SJCRH30 (cell line): Measurements from ENCODE around the gene DKKL1. TPM values are rescaled to one million over a fixed set of nuclear protein-coding genes. Genes with fewer than 3 reads are reported as not detected.
A peak's percentile ranks its signal among the peaks of the same experiment; 100 is the strongest.
"Not testable (repeated sequence)": the region's sequence is repeated elsewhere in the genome, so short reads cannot be mapped to it uniquely, and the experiment has no call there.

Experiments used
- DNase-seq, 2 experiments: peaks; one replicate each; pipeline ENCODE4 v3.0.0-alpha.2; 2015 to 2020
- H3K27ac ChIP-seq: fragments of 250-450 bp; sonication (Bioruptor Pico); 2 replicates; pipeline ENCODE4 v1.5.1; 2020; ENCODE audit warnings: mild to moderate bottlenecking, moderate library complexity
- H3K27me3 ChIP-seq: fragments of 250-450 bp; sonication (Bioruptor Pico); 2 replicates; pipeline ENCODE4 v1.5.1; 2020; ENCODE audit warnings: mild to moderate bottlenecking, moderate library complexity
- H3K36me3 ChIP-seq: fragments of 250-450 bp; sonication (Bioruptor Pico); 2 replicates; pipeline ENCODE4 v1.5.1; 2020; ENCODE audit warnings: mild to moderate bottlenecking, moderate library complexity
- H3K4me1 ChIP-seq: fragments of 250-450 bp; sonication (Bioruptor Pico); 2 replicates; pipeline ENCODE4 v1.5.1; 2020; ENCODE audit warnings: mild to moderate bottlenecking, moderate library complexity
- H3K4me3 ChIP-seq: fragments of 250-450 bp; sonication (Bioruptor Pico); 2 replicates; pipeline ENCODE4 v1.5.1; 2020; ENCODE audit warnings: mild to moderate bottlenecking, moderate library complexity
- H3K9me3 ChIP-seq: fragments of 250-450 bp; sonication (Bioruptor Pico); replicated peaks from 2 replicates; pipeline ENCODE4 v1.5.1; 2020; ENCODE audit warnings: mild to moderate bottlenecking, moderate library complexity
- total RNA-seq: library from RNA; depleted of rRNA; stranded (reverse); fragments of >200 nt; shearing (Covaris generic); gene quantifications from 2 replicates; pipeline ENCODE4 v1.2.3, GENCODE V29; 2014

DKKL1 gene
- total RNA-seq, 1 experiment from 2014 or later: 0.24 TPM

DNA sequence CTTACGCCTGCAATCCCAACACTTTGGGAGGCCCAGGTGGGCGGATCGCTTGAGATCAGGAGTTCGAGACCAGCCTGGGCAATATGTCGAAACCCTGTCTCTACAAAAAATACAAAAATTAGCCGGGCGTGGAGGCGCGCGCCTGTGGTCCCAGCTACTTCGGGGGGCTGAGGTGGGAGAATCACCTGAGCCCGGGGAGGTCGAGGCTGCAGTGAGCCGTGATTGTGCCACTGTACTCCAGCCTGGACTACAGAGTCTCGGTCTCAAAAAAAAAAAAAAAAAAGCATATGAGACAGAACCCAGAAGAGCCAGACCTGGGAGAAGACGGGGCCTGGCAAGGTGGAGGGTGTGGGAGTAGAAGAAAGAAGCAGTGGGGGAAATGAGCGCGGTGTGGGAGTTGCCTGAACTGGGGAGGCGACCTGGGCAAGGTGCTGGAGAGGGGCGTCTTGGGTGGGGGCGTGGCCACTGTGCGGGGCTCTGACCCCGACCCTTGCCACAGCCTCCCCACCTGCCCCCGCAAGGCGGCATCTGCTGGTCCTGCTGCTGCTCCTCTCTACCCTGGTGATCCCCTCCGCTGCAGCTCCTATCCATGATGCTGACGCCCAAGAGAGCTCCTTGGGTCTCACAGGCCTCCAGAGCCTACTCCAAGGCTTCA is 533 bp downstream of the DKKL1 start:
- Histone ChIP-seq H3K4me1 (no peaks in the 10 kb centered on the region), H3K27me3 (no peaks in the 10 kb centered on the region), H3K9me3 (peaks cover 6% of the 10 kb centered on the region; the same call in 1 of the 2 replicates), H3K36me3 (peaks cover 4% of the 10 kb centered on the region), H3K27ac (no peak overlapping the region), H3K4me3 (peak overlapping the region; percentile 38)
- DNase-seq: no peak

DNA sequence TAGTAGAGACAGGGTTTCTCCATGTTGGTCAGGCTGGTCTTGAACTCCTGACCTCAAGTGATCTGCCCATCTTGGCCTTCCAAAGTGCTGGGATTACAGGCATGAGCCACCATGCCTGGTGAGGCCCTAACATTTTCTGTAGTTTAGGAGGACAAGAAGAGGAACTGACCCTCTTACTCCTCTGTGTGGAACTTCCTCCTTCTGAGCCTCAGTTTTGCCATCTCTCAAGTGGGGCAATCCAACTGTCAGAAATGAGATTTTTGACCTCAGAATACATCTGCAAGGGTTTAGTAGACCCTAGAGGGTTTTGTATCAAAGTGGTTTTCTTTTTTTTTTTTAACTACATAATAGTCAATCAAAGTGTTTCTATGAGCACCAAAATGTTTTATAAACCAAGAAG is 2.4 kb downstream of the DKKL1 start:
- Histone ChIP-seq H3K9me3 (peaks cover 6% of the 10 kb centered on the region; the same call in 1 of the 2 replicates), H3K4me1 (no peaks in the 10 kb centered on the region), H3K27me3 (no peaks in the 10 kb centered on the region), H3K4me3 (no peak overlapping the region), H3K36me3 (no peaks in the 10 kb centered on the region), H3K27ac (no peak overlapping the region)
- no peak for DNase-seq

DNA sequence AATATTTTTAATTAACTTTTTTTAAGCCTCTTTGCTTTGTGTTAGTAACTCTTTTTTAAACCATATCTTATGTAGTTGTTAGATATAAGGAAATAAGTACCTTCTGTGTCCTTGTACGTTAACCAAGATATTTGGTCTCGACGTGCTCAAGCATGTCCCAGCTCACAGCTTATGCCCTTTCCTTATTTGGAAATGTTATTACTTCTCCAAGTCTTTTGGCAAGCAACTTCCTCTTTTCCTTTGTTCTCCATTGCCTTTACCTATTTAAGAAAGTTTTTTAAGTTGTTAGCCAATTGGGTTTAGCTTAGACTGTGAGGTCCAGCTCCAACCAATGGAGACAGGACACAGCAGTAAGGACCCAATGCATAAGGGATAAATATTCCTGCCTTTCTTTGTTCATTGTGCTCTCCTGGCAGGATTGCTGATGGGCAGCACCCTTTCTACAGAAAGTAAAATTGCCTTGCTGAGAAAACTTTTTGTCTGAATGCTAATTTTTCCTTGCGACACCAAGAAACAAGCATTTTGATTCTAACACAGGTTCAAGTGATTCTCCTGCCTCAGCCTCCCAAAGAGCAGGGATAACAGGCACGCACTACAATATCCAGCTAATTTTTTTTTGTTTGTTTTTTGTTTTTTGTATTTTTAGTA is 5.2 kb downstream of the DKKL1 start:
- no peak for DNase-seq
- Histone ChIP-seq H3K36me3 (no peaks in the 10 kb centered on the region), H3K27me3 (no peaks in the 10 kb centered on the region), H3K4me3 (no peak overlapping the region), H3K9me3 (peaks cover 6% of the 10 kb centered on the region; the same call in 1 of the 2 replicates), H3K4me1 (no peaks in the 10 kb centered on the region), H3K27ac (no peak overlapping the region)

DNA sequence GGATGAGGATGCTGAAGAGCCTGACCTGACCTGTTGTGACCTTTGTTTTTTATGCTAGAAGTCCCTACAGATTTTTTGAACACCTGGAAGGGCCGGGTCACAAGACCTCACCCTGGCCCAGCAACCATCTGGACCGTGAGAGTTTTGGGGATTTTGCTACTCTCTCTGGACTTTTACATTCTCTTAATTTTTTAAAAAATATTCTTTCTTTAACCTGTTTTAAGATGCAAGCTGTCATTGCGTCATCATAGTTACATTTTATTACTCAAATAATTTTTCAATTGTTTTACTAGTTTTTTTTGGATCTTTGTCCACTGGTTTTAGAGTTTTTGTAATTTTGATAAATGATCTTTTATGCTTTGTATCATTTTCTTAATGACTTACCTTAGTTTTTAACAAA is 7.5 kb downstream of the DKKL1 start:
- no peak for DNase-seq
- Histone ChIP-seq H3K27ac (no peak overlapping the region), H3K9me3 (peaks cover 6% of the 10 kb centered on the region; the same call in 1 of the 2 replicates), H3K36me3 (no peaks in the 10 kb centered on the region), H3K4me1 (no peaks in the 10 kb centered on the region), H3K4me3 (no peak overlapping the region), H3K27me3 (no peaks in the 10 kb centered on the region)

DNA sequence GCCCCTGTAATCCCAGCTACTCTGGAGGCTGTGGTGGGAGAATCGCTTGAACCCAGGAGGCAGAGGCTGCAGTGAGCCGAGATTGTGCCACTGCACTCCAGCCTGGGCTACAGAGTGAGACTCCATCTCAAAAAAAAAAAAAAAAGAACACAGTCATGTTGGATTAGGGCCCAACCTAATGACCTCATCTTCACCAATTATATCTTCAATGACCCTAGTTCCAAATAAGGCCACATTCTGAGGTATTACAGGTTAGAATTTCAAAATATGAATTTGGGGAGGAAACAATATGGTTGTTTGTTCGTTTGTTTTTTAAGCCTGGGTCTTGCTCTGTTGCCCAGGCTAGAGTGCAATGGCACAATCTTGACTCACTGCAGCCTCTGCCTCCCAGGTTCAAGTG is 9.5 kb downstream of the DKKL1 start:
- H3K9me3 ChIP-seq, H3K27ac ChIP-seq, H3K36me3 ChIP-seq, DNase-seq, H3K4me3 ChIP-seq, H3K27me3 ChIP-seq, H3K4me1 ChIP-seq: not testable (repeated sequence)

DNA sequence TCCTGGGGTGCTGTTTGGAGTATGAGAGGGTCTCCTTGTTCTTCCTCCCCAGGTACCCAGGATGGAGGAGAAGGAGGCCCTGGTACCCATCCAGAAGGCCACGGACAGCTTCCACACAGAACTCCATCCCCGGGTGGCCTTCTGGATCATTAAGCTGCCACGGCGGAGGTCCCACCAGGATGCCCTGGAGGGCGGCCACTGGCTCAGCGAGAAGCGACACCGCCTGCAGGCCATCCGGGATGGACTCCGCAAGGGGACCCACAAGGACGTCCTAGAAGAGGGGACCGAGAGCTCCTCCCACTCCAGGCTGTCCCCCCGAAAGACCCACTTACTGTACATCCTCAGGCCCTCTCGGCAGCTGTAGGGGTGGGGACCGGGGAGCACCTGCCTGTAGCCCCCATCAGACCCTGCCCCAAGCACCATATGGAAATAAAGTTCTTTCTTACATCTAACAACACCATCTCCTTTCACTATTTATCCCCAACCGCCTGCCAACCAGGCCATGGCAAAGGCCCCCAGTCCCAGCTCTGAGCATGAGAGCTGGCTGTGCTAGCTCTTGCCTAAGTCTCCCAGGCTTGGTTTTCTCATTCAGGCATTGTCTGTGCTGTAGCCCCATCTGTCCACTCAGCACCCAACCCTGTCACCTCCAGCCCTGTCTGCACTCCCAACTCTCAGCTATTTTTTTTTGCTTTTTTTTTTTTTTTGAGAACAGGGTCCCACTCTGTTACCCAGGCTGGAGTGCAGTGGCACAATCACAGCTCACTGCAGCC is 11.2 kb downstream of the DKKL1 start:
- Histone ChIP-seq H3K27me3 (no peaks in the 10 kb centered on the region; the same call in 1 of the 2 replicates), H3K9me3 (no peaks in the 10 kb centered on the region), H3K36me3 (no peaks in the 10 kb centered on the region), H3K4me3 (no peak overlapping the region), H3K27ac (no peak overlapping the region), H3K4me1 (no peaks in the 10 kb centered on the region)
- no peak for DNase-seq

DNA sequence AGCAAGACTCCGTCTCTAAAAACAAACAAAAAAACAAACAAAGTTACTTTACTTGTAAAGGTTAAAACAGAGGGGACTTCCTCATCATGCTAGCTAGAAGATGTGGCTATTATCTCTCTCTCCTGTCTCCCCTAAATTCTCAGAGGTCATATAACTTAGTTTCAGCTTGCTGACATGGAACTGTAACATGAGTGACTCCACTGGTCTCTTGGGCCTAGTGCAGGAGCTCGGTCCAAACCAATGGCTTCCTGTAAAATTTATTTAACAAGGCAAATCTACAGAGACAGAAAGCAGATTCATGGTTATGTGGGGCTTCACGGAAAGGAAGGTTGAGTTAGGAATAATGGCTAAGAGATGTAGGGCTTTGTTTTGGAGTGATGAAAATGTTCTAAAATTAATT is 14.8 kb downstream of the DKKL1 start:
- Histone ChIP-seq H3K36me3 (no peaks in the 10 kb centered on the region), H3K27me3 (no peaks in the 10 kb centered on the region; the same call in 1 of the 2 replicates), H3K4me1 (no peaks in the 10 kb centered on the region), H3K4me3 (no peak overlapping the region), H3K9me3 (0 out of 2 replicates have a peak, but pooled peaks cover 3% of the 10 kb centered on the region), H3K27ac (no peak overlapping the region)
- DNase-seq: no peak

DNA sequence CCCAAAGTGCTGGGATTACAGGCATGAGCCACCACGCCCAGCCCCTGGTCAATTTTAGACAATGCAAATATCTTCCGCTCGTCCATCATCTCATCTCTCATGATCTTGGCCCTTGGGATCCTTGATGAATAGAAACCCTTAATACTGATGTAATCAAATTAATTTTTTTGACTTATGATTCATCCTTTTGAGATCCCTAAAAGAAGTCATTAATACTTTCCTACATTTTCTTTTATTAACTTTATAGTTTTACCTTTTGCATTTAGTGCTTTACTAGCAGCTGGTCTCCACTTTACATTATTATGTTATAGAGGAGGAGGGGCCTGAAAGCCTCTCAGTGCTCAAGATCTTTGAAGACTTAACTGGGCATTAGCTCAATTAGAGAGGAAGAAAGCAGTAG is 16.7 kb downstream of the DKKL1 start:
- DNase-seq: no peak
- no peaks in the 10 kb centered on the region; the same call in 1 of the 2 replicates for H3K27me3 ChIP-seq
- no peaks in the 10 kb centered on the region for H3K36me3 ChIP-seq
- H3K27ac ChIP-seq: no peak overlapping the region
- no peak overlapping the region for H3K4me3 ChIP-seq
- H3K4me1 ChIP-seq: no peaks in the 10 kb centered on the region
- H3K9me3 ChIP-seq: 0 out of 2 replicates have a peak, but pooled peaks cover 3% of the 10 kb centered on the region

DNA sequence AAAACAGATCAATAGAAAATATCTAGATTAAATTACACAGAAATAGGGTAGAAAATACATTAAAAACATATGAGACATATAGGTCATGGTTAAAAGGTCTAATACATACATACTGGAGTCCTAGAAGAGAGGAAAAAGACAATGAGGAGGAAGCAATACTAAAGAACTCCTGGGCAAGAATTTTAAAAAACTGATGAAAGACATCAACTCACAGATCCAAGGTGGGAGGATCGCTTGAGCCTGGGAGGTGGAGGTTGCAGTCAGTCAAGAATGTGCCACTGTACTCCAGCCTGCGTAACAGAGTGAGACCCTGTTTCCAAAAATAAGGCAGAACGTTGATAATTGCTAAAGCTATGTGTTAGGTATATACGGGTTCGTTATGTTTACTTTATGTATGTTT is 19.0 kb downstream of the DKKL1 start:
- no peak for DNase-seq
- Histone ChIP-seq H3K4me3 (no peak overlapping the region), H3K4me1 (no peaks in the 10 kb centered on the region), H3K36me3 (no peaks in the 10 kb centered on the region), H3K9me3 (0 out of 2 replicates have a peak, but pooled peaks cover 3% of the 10 kb centered on the region), H3K27me3 (no peaks in the 10 kb centered on the region; the same call in 1 of the 2 replicates), H3K27ac (no peak overlapping the region)

DNA sequence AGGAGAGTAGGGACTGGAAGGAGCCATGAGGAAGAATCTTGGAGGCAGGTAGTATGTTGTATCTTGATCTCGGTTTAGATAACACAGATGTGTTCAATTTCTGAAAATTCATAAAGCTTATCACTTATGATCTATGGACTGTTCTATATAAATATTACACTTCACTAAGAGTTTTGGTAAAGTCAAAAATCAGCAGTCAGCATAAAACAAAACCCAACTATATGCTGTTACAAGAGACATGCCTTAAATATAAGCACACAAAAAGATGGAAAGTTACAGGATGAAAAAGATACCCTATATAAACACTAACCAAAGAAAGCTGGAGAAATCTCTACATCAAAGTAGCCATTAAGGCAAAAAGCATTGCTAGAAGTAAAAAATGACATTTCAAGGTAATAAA is 19.9 kb downstream of the DKKL1 start:
- H3K27me3 ChIP-seq: no peaks in the 10 kb centered on the region; the same call in 1 of the 2 replicates
- no peak overlapping the region for H3K27ac ChIP-seq
- no peaks in the 10 kb centered on the region for H3K4me1 ChIP-seq
- H3K4me3 ChIP-seq: no peak overlapping the region
- DNase-seq: no peak
- no peaks in the 10 kb centered on the region for H3K36me3 ChIP-seq
- H3K9me3 ChIP-seq: 0 out of 2 replicates have a peak, but pooled peaks cover 3% of the 10 kb centered on the region

DNA sequence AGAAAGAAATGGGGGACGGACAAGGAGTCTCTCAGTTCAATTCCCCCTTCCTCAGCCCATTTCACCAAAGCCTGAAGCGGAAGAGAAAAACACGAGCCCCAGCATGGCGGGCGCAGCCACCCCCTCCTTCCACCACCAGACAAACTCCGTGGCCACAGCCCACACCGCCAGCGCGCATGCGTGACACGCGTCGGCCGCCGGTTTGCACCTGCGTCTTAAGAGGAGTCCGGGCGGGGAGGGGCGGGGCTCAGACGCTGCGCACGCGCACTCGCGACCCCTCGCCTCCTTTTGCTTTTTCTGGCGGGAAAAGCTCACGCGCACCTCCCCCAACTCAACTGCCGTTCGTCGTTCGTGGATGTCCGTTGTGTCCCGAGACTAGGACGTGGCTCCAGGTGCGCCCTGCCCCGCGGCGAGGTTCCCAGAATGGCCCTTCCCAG is 24.3 kb downstream of the DKKL1 start, which contains the start of gene KASH5:
KASH5 (plus strand) TSS at position 314 of the 437 bp plus-strand sequence. CDS start 2,635 bp downstream, outside the sequence.
- Histone ChIP-seq H3K36me3 (no peaks in the 10 kb centered on the region), H3K4me1 (no peaks in the 10 kb centered on the region), H3K27ac (no peak within 1 kb of the TSS), H3K4me3 (no peak within 1 kb of the TSS), H3K27me3 (no peaks in the 10 kb centered on the region), H3K9me3 (no peaks in the 10 kb centered on the region)
- no peak for DNase-seq

DNA sequence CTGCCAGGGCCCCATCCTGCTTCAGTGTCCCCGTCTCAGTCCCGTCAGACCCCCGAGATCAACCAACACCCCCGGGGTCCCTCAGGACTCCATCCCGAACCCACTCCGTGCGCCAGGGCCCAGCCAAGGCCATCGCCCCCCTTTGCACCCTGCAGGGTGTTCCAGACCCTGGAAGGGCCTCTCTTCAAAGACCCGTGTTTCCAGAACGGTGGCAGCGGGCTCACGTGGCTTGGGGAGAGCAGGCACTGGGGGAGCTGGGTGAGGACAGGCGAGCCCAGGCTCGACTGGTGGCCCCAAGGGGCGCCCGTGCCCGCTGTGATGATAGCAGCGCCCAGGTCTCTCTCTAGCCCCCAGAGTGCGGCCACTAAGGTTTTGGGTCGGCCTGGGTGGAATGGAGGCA is 25.7 kb downstream of the DKKL1 start:
- no peak overlapping the region for H3K27ac ChIP-seq

DNA sequence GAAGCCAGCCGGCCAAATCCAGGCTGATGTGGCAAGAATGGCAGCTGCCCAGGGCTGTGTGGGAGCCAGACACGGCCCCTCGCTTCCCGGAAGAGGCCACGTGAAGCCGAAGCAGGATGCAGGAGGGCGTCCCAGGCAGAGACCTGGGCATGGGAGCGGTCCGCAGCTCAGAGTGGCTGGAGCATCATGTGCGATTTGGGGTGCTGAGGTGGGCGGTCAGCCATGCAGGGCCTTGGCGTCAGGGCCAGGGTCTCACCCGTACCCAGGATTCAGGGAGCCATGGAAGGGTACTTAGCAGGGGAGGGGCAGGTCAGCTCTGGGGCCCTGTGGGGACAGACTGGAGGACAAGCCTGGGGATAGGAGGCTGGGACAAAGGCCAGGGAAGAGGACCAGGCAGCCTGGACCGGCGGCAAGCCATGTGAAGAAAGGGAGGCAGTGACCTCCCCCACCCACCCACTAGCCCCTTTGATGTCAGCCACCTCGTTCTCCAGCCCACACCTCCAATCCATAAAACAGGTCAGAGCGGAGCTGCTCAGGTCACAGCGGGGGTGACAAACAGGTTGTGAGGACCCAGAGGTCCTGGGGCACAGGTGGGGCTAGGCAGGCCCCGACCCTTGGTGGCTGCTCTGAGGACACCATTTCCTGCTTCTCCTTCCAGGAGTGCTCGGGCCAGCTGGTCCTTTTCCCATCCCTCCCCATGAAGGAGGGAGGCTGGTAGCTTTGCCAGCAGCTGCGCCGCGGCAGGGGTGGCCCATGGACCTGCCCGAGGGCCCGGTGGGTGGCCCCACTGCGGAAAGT is 26.7 kb downstream of the DKKL1 start:
- Histone ChIP-seq H3K27ac (no peak overlapping the region), H3K27me3 (peaks cover 6% of the 10 kb centered on the region), H3K4me1 (no peaks in the 10 kb centered on the region), H3K9me3 (no peaks in the 10 kb centered on the region), H3K4me3 (no peak overlapping the region), H3K36me3 (no peaks in the 10 kb centered on the region)
- DNase-seq: no peak

More for the DNA sequence above, 25.7 kb downstream of the DKKL1 start:
- Histone ChIP-seq H3K27me3 (no peaks in the 10 kb centered on the region), H3K9me3 (no peaks in the 10 kb centered on the region), H3K36me3 (no peaks in the 10 kb centered on the region), H3K4me1 (no peaks in the 10 kb centered on the region), H3K4me3 (no peak overlapping the region)
- no peak for DNase-seq

DNA sequence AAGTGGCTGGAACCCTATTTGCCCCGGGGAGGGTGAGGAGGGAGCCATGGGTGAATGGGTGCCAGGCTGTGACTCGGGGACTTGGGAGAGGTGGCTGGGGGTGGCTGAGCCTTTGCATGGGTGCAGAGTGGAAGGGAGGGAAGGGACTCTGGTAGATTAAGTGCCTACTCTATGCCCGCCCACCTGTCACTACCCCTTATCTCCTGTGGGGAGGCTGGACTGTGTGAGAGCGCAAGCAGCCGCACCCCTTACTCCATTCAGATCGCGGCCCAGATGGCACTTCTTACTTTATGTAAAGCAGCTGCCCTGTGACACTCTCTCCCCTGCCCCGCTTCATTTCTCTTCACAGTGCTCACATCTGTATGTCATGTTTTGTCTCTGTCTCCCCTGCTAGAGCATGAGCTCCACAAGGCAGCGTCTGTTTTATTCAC is 27.3 kb downstream of the DKKL1 start:
- no peak overlapping the region for H3K4me3 ChIP-seq
- H3K27me3 ChIP-seq: peaks cover 8% of the 10 kb centered on the region
- H3K9me3 ChIP-seq: no peaks in the 10 kb centered on the region
- no peak for DNase-seq
- H3K27ac ChIP-seq: no peak overlapping the region
- no peaks in the 10 kb centered on the region for H3K4me1 ChIP-seq
- H3K36me3 ChIP-seq: no peaks in the 10 kb centered on the region
